Daoy (cell line): ENCODE data around the gene RNASEL. TPM values are rescaled to one million over a fixed set of nuclear protein-coding genes. Genes with fewer than 3 reads are reported as not detected.
A peak's percentile ranks its signal among the peaks of the same experiment; 100 is the strongest.
"Not testable (repeated sequence)": the region's sequence is repeated elsewhere in the genome, so short reads cannot be mapped to it uniquely, and the experiment has no call there.

Source experiments
- DNase-seq: peaks from one replicate; pipeline ENCODE4 v3.0.0-alpha.2; 2015; ENCODE audit warnings: low read depth
- total RNA-seq: library from RNA; depleted of rRNA; stranded (reverse); fragments of >200 nt; shearing (Covaris generic); gene quantifications from 2 replicates; pipeline ENCODE4 v1.2.3, GENCODE V29; 2014; rRNA removed

The RNASEL gene
- total RNA-seq, result 5.6 and 6.5 TPM in 2 replicates

DNA sequence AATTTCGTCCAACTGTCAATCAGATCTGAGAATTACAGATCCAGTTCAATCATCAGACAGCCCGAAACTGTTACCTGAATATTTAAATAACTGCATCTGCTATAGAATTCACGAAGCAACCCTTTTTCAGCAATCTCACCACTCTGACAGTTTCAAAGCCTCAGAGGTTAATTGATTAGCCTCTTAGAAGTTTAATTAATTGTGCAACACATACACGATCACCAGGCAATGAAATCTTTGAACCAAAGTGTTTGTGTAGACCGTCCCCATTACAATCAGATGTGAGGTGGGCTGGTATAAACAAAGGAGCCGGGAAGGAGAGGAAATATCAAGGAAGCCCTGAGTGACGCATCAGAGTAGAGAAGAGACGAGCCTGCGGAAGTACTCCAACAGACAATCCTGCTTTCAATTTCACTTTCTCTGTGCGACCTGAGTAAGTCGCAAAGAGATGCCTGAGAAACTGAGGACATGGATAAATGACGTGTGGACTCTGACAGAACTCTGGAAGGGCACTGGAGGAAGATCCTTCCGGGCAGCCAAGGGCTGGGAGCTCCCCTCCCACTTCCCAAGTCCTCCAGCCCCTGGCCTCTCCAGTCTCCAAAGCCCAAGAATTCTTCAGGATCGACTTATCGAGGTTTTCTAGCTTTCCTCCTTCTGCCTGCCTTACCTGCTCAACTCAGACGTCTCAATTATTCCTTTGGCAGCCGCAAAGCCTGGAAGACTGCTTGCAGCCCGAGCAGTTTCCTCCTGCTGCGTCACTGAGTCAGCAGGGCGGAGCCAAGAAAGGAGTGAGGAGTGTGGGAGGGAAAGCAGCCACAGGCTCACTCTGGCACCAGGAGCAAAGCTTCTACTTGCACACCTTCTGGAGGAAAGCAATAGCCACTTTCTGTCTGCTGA lies at the start of gene RNASEL:
TSS of gene RNASEL (minus strand) at position 757 of the 897 bp plus-strand sequence. CDS start 2,450 bp downstream, outside the sequence.
- DNase-seq, result peak; percentile 77

DNA sequence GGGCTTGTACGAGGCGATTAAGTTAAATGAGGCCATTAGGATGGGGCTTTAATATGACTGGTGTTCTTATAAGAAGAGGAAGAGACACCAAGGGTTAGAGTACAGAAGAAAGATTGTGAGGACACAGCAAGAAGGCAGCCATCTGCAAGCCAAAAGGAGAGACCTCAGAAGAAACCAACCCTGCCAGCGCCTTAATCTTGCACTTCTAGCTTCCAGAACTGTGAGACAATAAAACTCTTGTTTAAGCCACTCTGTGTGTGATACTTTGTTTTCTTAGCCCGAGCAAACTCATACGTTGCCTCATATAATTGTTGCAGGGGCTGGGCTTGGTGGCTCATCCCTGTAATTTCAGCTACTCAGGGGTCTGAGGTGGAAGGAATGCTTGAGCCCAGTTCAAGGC lies 48.7 kb upstream of the RNASEL start:
- DNase-seq, result no peak

DNA sequence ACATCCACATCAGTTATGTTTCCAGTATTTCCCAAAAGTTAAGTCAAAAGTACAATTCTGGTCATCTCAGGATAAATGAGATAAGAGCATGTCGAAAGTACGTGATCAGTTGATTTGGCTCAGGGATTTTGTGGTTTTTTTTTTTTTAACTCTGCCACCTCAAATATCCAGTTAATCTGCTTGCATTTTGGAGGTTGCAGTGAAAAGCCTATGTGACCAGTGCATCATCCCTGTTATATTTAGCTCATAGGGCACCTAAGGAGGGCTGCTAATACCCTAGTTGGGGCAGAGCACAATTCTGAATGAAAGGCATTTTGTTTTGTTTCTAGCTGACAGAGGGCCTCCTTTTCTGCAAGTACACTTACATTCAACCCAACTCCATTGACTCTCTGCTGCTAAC lies 46.8 kb upstream of the RNASEL start:
- no peak for DNase-seq

GRCh38 chr1:182634306-182635072 lies 45.4 kb upstream of the RNASEL start:
- DNase-seq, result no peak

DNA sequence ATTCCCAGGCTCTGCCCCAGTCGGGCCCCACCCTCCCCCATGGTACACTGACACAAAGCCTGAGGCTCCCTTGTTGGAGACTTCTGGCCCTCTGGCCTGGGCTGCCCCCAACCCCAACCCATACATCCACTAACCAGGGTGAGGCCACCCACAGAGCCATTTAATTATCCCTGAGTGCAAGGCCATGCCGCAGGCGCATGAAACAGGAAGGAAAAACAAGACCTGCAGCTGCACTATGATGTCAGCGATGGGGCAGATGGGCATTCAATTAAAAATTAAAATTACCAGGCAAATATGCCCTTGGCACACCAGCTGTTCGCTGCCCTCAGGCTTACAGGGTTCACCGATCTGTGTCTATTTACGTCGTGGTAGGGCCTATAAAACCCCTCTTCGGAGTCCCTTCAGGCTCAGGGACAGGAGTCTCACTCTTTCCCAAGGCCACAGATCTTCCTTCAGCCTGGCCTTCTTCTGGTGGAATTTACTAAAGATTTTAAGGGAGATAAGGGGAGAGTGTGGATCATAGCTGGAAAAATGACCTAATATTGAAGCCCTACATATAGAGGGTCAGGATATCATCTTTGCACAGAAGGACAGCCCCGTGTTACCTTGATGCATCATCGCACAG lies 44.7 kb upstream of the RNASEL start:
- DNase-seq, result peak; percentile 40

- DNase-seq, result no peak
Observed at GRCh38 chr1:182633031-182633430, 44.0 kb upstream of the RNASEL start.

DNA sequence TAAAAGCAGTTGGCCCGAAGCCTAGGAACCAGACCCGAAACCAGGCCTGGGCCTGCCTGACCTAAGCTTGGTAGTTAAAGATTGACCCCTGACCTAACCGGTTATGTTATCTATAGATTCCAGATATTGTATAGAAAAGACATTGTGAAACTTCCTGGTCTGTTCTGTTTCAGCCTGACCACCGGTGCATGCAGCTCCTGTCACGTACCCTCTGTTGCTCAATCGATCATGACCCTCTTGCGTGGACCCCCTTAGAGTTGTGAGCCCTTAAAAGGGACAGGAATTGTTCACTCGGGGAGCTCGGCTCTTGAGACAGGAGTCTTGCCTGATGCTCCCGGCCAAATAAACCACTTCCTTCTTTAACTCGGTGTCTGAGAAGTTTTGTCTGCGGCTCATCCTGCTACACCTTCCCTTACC lies 43.4 kb upstream of the RNASEL start:
- not testable (repeated sequence) for DNase-seq

- DNase-seq, result no peak
Observed at GRCh38 chr1:182631954-182632353, 42.9 kb upstream of the RNASEL start.

DNA sequence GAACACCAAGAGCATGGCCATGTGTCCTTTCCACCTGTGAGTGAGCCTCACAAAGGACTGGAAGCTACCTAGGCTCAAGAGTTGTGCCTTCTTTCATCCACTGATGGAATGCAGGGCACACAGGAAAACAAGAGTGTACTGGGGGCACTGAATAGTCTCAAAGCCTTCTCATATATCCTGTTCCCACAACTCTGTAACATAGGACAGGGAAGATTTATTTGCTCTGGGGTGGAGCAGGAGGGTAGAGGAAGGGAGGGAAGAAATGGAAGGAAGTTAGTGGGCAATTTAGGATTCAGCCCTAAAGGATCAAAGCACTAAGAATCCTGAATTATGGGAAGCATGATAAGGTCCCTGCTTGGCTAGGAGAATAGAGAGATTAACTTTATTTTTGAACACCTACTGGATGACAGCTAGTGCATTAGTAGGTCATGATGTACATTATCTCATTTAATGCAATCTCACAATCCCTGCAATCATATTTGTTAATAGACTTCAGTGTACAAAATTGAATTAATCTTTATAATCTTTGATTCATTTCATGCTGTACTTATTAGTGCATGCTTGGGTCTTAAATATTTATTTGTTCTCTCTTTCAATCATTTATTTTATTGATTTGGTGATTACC lies 42.1 kb upstream of the RNASEL start:
- DNase-seq, result no peak

DNA sequence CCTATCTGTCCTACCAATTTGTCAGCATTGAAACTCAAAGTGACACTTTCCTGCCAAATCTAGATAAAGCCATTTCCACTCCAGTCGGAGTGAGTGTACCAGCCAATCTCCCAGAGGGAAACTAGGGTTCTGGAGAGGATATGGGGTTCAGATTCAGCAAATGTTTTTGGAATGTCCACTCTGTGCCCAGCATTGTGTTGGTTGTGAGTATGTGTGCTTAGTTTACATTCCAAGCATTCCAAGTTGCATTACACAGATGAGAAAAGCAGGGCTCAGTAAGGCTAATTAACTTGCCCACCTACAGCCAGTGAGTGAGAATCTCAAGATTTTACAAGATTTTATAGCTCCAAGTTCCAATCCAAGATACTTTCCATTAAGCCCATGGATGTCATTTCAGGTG lies 41.5 kb upstream of the RNASEL start:
- no peak for DNase-seq

GRCh38 chr1:182629499-182630096 lies 40.5 kb upstream of the RNASEL start:
- peak; percentile 23 for DNase-seq

DNA sequence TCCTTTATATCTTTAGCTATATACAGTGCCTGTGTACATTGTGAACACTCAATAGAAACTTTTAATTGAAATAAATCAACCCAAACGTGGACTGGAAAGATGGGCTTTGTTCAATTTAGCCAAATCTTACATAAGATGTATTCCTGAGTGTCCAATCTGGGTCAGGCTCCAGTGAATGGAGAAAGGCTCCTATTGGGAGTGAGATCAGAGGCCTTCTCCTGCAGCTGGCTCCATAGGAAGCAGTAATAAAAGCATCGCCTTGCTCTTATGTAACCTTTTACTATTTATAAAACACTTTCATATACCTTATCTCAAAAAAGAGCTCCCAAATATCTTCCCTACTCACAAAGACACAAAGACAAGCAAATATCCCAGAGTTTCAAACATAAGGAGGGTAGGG lies 40.0 kb upstream of the RNASEL start:
- no peak for DNase-seq

GRCh38 chr1:182628657-182629056 lies 39.6 kb upstream of the RNASEL start:
- DNase-seq, result no peak

DNA sequence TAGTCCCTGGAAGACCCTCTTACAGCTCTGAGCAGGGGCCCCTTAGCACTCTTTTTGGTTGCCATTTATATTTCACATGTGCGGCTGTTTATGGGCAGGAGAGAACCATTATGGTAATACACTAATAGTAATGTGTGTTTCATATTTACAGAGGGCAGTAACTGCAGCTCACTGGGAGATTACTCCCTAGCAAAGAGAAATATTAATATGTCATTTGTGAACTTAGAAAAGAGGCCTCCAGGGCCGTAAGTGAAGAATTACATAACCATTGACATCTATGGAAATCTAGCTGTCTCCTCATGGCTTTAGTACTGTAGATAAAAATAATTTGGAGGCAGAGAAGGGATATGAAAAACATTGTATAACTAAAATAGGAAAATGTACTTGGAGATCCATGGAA lies 38.6 kb upstream of the RNASEL start:
- DNase-seq, result no peak

DNA sequence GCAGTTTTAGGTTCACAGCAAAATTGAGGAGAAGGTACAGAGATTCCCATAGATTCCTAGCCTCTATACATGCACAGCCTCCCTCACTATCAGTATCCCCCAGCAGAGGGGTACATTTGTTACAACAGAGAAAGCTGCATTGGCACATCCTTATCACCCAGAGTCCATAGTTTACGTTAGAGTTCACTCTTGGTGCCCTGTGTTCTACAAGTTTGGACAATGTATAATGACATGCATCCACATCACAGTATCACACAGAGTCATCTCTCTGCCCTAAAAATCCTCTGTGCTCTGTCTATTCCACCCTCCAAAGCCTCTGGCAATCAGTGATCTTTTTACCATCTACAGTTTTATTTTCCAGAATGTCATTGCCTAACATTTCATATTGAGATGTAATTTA lies 37.5 kb upstream of the RNASEL start:
- DNase-seq, result no peak

DNA sequence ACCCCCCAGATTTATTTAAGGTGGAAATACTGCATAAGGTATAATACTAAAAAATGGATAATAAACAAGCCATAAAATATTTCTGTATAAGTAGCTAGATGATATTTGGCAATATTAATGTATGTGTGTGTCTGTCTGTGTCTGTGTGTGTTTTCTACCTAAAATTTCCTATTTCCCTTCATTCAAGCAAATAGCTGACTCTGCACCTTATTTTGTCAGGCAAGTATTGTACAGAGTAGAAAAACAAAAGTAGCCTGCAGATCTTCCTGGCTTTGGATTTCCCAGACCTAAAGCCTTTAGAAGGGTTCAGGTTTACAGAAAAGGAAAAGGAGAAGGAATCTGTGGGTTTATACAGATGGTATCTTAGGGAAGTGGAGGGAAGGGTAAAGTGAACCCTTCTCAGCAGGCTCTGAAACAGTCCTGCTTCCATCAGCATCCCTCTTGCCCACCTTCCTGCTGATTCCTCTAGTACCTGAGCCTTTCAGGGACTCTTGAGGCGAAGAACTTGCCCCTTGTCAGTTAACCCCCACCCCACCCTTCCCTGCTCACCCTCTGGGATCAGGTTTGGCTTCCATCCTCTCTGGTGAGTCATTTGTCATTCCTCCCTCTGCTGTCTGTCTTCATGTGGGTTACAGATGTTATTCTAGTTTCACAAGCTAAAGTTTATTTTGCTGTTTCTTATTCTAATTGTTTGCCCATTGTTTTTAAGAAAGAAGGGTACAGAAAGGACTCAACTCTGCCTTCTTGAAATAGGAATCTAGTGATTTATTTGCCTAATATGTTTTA lies 36.9 kb upstream of the RNASEL start:
- peak; percentile 42 for DNase-seq

DNA sequence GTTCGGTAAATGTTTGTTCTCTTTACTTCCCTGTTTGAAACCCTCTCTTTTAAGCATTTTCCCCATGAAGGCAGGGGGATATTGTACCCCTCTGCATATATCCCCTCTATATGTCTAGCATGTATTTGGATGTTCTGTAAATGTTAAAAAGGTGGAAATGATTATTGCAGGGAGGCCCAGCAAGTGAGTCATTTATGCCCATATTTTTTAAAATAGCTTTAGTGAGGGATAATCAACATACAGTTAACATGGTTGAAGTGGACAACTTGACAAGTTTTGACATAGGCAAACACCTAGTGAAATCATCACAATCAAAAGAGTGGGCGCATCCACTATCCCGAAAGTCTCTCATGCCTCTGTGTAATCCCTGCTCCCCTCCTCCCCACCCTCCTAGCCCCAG lies 36.0 kb upstream of the RNASEL start:
- DNase-seq, result no peak

GRCh38 chr1:182624577-182624976 lies 35.5 kb upstream of the RNASEL start:
- no peak for DNase-seq

DNA sequence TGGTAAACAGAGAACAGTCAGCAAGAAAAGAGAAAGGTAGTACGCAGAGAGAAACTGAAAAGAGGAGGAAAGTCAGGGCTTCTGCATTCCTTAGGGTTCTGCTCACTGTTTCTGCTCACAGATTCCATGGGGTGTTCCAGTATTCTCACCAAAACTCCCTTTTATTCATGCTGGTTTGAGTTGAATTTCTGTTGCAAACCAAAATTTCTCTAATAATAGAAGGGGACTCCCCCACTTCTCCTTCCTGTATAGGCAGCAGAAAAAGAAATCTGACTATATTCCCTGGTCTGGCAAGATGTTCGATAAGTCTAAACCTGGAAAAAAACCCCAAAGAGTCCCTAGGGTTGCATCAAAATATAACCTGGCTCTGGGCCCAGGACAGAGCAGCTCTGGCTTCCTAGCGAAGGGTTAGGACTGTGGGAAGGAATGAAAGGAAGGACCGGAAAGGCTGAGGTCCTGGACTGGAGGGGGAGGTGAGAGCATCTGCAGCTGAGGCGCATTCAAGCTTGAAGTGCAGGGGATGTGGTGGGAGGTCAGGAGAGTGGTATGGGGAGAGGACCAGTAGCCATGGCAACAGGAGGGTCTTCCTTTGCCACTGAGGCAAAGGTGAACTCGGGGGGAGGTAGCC lies 34.0 kb upstream of the RNASEL start:
- DNase-seq, result no peak

- DNase-seq, result no peak
Observed at GRCh38 chr1:182621906-182622305, 32.9 kb upstream of the RNASEL start.
